Muscle of arm (tissue), 14 donors: Measurements from ENCODE around the gene HLA-DOA. TPM values are rescaled to one million over a fixed set of nuclear protein-coding genes. Genes with fewer than 3 reads are reported as not detected.

Source experiments
- DNase-seq: peaks from one replicate; pipeline ENCODE4 v3.0.0-alpha.2; 2013
- long read RNA-seq, 11 donors: transcript quantifications; one replicate each; lab custom pipeline, GENCODE V29; 2026
- polyA plus RNA-seq, 12 donors: library from polyadenylated mRNA; unstranded; fragments of 120-200 nt; gene quantifications; one replicate each; pipeline ENCODE4 v1.2.1, GENCODE V29; 2013; ENCODE audit not compliant: insufficient read length in 12 of 12

Gene HLA-DOA
- 1 to 10 TPM in 6 of 12 donors, under 1 TPM in 5, not detected in 1; 0.41 to 8.0 (median 1.6) TPM for polyA plus RNA-seq
- long read RNA-seq, donor 1 = 0 reads
- long read RNA-seq, donor 2 = 0 reads
- long read RNA-seq, donor 3 = 0 reads
- long read RNA-seq, donor 4 = 0 reads
- long read RNA-seq, donor 5 = 0 reads
- long read RNA-seq, donor 6 = 0 reads
- long read RNA-seq, donor 7 = 0 reads
- long read RNA-seq, donor 8 = 0 reads
- long read RNA-seq, donor 9 = 0 reads
- long read RNA-seq, donor 10 = 0 reads
- long read RNA-seq, donor 11 = 0 reads

DNA sequence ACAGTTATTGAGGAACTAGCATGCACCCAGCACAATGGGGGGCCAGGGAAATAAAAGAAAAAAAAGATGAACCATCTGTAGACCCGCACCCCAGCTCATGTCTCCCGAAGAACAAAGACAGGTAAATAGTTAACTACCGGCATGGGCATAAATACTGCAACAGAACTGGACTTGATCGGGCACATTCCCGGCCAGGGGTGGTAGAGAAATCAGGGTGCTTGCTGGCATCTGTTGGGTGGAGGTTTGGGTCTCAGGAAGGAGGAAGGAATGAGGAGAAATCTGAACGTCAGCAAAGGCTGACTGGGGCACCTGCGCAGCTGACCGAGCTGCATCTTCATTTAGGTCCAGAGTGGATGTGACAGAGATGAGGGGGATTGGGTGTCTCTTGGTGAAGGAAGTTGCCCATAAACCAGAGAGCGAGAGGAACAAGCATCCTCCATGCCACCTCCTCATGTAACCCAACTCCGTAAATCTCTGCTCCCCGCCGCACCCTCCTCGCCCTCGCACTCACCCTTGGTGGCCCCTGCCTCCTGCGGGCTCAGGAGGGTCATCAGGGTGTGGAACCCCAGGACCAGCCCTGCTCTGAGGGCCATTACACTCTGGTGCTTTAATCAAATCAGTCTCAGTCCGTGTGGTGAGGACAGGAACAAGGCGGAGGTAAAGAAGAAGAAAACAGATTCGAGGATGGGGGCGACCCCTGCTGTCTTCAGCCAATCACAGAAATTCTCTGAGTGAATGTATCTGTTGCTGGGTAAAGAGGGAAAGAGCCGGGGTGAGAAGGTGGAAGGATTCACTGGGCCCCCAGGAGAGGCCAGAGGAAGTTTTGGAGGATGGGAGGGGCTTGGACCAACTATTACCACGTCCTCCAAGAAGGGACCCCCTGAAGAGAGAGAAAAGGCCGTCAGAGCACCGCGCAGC, at the start of gene HLA-DOA:
TSS of gene HLA-DOA (minus strand) at position 648 of the 918 bp plus-strand sequence.
- DNase-seq = peak; percentile 45

- no peak for DNase-seq
Observed at GRCh38 chr6:33057222-33058150, 48.1 kb upstream of the HLA-DOA start.

- DNase-seq = no peak
Observed at GRCh38 chr6:33053230-33053629, 43.8 kb upstream of the HLA-DOA start.

DNA sequence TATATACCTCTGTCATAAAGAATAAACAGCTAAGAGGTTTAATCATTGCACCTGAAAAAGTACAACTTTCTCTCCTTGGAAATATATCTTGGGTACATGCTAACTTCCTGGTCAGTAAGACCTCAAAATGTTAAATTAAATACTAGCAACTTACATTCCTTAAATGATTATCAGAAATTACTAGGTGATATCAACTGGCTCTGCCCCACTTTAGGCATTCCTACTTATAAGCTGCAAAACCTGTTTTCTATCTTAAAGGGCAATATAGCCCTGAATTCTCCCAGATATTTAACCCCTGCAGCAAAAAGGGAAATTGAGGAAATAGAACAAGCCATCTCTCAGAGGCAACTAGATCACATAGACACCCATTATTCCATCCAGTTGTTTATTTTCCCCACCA, 43.2 kb upstream of the HLA-DOA start:
- DNase-seq = no peak

DNA sequence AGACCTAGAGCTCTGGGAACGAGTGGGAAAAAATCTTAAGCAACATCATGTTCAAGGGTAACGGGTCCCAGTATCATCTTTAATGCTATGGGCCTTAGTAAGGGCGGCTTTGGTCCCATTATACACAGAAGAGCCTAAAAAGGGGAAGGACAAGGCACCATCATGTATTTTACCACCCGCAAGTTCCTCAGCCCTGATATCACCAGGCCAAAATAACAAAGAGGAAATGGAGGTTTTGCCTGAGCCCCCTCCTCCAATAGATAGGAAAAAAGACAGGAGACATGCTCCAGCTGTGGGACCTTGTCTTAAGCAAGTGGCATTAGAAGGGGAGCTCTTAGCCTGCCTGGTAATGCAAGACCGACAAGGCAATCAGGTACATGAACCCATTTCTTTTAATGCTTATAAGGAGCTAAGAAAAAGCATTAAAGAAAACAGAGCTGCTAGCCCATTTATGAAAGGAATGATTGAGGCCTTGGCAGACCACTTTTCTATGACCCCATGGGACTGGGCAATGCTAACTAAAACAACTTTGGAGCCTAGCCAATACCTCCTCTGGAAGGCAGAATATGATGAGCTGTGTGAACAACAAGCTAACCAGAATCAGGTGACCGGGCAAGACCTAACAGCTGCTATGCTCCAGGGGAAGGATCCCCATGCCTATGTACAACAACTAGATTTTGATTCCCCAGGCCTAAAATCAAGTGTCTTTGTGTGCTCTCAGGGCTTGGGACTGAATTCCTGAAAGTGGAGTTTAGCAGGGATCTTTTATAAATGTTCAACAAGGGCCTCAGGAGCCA, 40.8 kb upstream of the HLA-DOA start:
- no peak for DNase-seq

DNA sequence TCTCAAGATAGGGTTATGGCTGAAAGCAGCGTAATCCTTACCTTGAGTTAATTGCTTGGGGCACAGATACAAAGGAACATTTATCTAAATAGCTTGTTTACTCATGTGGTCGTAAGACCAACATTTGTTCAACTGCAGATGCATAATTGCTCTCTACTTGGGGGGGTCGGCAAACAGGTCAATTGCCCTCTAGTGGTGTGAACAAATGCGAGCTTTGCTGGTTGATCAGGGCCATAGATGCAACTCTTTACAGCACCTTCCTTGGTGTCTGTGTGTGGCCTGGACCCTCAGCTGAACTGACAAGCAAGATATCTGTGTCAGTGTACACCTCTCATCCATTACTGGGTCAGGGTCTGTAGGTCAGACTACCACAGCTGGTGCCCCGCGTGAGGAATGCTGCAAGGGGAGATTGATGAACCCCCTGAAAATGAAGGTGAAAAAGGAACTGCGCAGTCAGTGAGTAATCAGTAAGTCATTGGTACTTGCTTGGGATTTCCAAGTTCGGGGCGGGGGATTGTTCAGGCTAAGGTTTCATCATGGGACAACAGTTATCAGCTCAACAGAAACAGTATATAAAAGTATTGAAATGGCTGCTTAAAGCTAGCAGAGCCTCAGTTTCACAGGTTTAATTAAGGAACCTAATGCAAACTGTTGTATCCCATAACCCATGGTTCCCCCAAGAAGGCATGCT, 40.1 kb upstream of the HLA-DOA start:
- no peak for DNase-seq

- no peak for DNase-seq
Observed at GRCh38 chr6:33040157-33040556, 30.8 kb upstream of the HLA-DOA start.

- DNase-seq = no peak
Observed at GRCh38 chr6:33036535-33036934, 27.1 kb upstream of the HLA-DOA start.

- no peak for DNase-seq
Observed at GRCh38 chr6:33034554-33034953, 25.2 kb upstream of the HLA-DOA start.

DNA sequence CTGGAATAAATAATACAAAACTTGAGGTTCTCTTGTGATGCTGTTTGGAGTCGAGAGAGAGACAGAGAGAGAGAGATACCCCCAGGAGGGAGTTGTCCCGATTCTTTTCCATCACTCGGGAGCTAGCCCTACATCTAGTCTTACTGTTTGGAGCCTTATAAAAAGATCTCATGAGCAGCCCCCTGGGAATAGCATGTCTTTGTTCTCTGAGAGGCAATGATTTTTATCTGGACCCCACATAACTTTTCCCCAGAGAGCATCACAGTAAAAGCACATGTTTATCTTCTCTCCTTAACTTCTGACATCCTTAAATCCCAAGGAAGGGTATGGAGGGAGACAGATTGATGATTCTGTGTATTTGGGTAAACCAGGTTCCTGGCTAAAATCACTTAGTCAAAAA, 20.9 kb upstream of the HLA-DOA start:
- DNase-seq = no peak

GRCh38 chr6:33029328-33030184, 20.2 kb upstream of the HLA-DOA start:
- peak; percentile 15 for DNase-seq

GRCh38 chr6:33028220-33028849, 18.9 kb upstream of the HLA-DOA start:
- DNase-seq = no peak

- DNase-seq = no peak
Observed at GRCh38 chr6:33024521-33024920, 15.1 kb upstream of the HLA-DOA start.

- DNase-seq = no peak
Observed at GRCh38 chr6:33023536-33023935, 14.1 kb upstream of the HLA-DOA start.

- DNase-seq = no peak
Observed at GRCh38 chr6:33021917-33022316, 12.5 kb upstream of the HLA-DOA start.

DNA sequence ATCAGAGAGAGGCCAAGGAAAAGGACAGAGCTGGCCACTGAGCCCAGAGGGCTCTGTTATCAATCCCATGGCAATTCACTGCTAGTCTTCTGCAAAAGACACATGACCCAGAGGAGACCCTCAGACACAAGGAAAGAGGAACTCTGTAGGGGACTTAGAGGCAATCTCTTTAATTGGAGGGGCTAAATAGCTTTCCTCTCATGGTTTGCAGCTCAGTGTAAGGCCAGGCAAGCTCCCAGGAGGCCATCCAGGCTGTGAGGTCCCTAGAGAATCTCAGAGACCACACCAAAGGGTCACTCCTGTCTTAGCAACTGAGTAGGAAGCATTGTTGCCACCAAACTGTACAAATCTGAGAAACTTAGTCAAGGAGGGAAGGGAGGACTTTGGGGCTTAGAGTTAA, 10.0 kb upstream of the HLA-DOA start:
- DNase-seq = no peak

GRCh38 chr6:33018904-33019303, 9.5 kb upstream of the HLA-DOA start:
- DNase-seq = peak; percentile 45

DNA sequence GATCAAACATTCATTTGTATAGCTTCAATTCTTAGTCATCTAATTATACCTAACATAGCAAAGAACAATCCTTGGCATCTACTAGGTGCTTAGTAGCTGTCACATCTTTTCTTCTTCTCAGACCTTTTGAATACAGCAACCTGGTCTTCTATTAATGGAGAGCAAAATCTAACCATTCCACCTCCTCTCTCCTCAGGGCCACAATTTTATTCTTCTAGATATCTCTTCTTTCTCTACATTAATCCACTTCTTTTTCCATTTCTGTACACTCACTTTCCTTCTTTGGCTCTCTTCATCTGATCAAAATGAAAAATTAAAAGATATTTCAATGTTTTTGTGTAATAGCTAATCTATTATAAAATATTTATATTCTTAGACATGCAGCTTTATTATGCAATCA, 9.0 kb upstream of the HLA-DOA start:
- no peak for DNase-seq
